ENCODE results near the gene NR2E3.

GRCh38 chr15:71825021-71825730 lies 14.8 kb downstream of the NR2E3 start:
- TF ChIP-seq FOXA1 (IDR thresholded peaks at IDR 0.05) = no peak
- TF ChIP-seq SUZ12 (IDR thresholded peaks at IDR 0.05) = no peak
- TF ChIP-seq, protein P1, sequence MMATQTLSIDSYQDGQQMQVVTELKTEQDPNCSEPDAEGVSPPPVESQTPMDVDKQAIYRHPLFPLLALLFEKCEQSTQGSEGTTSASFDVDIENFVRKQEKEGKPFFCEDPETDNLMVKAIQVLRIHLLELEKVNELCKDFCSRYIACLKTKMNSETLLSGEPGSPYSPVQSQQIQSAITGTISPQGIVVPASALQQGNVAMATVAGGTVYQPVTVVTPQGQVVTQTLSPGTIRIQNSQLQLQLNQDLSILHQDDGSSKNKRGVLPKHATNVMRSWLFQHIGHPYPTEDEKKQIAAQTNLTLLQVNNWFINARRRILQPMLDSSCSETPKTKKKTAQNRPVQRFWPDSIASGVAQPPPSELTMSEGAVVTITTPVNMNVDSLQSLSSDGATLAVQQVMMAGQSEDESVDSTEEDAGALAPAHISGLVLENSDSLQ (IDR thresholded peaks at IDR 0.05) = no peak
- no peak for TF ChIP-seq ELF4 (IDR thresholded peaks at IDR 0.05)
- TF ChIP-seq BHLHE40 (IDR thresholded peaks at IDR 0.05; ENCODE audit: borderline replicate concordance) = no peak
- TF ChIP-seq FOXM1 (IDR thresholded peaks at IDR 0.05; ENCODE audit: borderline replicate concordance) = no peak
- TF ChIP-seq ZNF384 (IDR thresholded peaks at IDR 0.05) = no peak
- TF ChIP-seq SP1 (IDR thresholded peaks at IDR 0.05) = no peak
- no peak for TF ChIP-seq NFRKB (IDR thresholded peaks at IDR 0.05)
